ENCODE results near the gene FRZB.
A peak's percentile ranks its signal among the peaks of the same experiment; 100 is the strongest.

The FRZB gene

GRCh38 chr2:182810087-182810486, 56.4 kb downstream of the FRZB start:
- TF ChIP-seq, protein P1, sequence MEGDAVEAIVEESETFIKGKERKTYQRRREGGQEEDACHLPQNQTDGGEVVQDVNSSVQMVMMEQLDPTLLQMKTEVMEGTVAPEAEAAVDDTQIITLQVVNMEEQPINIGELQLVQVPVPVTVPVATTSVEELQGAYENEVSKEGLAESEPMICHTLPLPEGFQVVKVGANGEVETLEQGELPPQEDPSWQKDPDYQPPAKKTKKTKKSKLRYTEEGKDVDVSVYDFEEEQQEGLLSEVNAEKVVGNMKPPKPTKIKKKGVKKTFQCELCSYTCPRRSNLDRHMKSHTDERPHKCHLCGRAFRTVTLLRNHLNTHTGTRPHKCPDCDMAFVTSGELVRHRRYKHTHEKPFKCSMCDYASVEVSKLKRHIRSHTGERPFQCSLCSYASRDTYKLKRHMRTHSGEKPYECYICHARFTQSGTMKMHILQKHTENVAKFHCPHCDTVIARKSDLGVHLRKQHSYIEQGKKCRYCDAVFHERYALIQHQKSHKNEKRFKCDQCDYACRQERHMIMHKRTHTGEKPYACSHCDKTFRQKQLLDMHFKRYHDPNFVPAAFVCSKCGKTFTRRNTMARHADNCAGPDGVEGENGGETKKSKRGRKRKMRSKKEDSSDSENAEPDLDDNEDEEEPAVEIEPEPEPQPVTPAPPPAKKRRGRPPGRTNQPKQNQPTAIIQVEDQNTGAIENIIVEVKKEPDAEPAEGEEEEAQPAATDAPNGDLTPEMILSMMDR (IDR thresholded peaks at IDR 0.05; ENCODE audit: low read depth, low read length, missing control alignments) = no peak
- DNase-seq (ENCODE audit: low read depth) = no peak
- no peak overlapping the region for H3K4me3 ChIP-seq (ENCODE audit: low read depth, low read length)

GRCh38 chr2:182807319-182807718, 59.1 kb downstream of the FRZB start:
- H3K4me3 ChIP-seq (ENCODE audit: low read depth, low read length) = no peak overlapping the region
- TF ChIP-seq, protein P1 (IDR thresholded peaks at IDR 0.05; ENCODE audit: low read depth, low read length, missing control alignments) = no peak
- DNase-seq (ENCODE audit: low read depth) = no peak

DNA sequence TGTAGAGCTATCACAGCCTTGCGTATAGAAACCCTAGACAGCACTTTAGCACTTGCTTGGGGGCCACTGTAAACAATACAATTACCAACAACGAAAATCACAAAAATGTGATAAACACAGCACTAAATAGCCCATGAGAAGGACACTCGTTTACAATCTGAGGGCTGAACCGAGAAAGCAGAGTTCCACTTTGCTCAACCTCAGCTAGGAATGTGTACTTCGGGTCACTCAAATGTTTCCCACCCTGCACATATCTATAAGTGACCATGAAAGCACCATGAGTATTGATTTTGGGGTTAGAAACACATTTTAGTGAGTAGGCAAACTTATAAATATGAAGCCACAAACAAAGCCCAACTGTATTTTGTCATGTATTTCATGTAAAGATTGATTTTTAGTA, 62.3 kb downstream of the FRZB start:
- TF ChIP-seq, protein P1 (IDR thresholded peaks at IDR 0.05; ENCODE audit: low read depth, low read length, missing control alignments) = no peak
- no peak for DNase-seq (ENCODE audit: low read depth)
- H3K4me3 ChIP-seq (ENCODE audit: low read depth, low read length) = no peak overlapping the region

DNA sequence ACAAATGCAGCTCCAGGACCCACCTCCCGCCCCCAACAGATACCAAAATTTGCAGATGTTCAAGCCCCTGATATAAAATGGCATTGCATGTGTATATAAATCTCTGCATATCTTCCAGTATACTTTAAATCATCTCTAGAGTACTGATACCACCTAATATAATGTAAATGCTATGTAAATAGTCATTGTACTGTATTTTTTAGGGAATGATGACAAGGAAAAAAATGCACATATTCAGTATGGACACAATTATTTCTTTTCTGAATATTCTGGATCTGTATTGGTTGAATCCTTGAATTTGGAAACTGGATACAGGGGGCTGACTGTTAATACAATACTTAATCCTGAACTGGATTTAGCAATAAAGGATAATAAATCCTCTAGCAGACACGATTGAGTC, 67.7 kb downstream of the FRZB start:
- TF ChIP-seq, protein P1 (IDR thresholded peaks at IDR 0.05; ENCODE audit: low read depth, low read length, missing control alignments) = no peak
- H3K4me3 ChIP-seq (ENCODE audit: low read depth, low read length) = no peak overlapping the region
- DNase-seq (ENCODE audit: low read depth) = no peak

- no peak for DNase-seq (ENCODE audit: low read depth)
- no peak overlapping the region for H3K4me3 ChIP-seq (ENCODE audit: low read depth, low read length)
- TF ChIP-seq, protein P1 (IDR thresholded peaks at IDR 0.05; ENCODE audit: low read depth, low read length, missing control alignments) = no peak
These were observed 74.0 kb downstream of the FRZB start for GRCh38 chr2:182792441-182792840.

DNA sequence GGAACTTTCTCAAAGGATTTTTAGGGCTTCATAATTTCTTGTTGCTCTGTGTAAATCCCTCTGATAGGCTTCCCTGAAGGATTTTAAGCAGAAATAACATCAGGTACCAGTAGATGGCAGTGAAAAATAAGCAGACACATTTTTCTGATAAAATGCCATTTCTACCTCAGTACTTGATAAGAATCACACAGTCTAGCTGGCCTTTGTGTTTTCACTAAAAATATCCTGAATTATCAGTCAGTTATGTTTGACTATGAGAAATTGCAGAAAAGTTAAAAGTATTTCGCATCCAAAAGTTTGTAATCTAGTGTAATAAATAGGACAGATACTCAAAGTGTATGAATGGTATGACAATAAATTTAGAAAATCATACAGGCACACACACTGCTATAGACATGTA, 81.7 kb downstream of the FRZB start:
- no peak overlapping the region for H3K4me3 ChIP-seq (ENCODE audit: low read depth, low read length)
- DNase-seq (ENCODE audit: low read depth) = no peak
- TF ChIP-seq, protein P1 (IDR thresholded peaks at IDR 0.05; ENCODE audit: low read depth, low read length, missing control alignments) = peak; percentile 31

- TF ChIP-seq, protein P1 (IDR thresholded peaks at IDR 0.05; ENCODE audit: low read depth, low read length, missing control alignments) = no peak
- DNase-seq (ENCODE audit: low read depth) = no peak
- no peak overlapping the region for H3K4me3 ChIP-seq (ENCODE audit: low read depth, low read length)
These were observed 82.3 kb downstream of the FRZB start for GRCh38 chr2:182784058-182784706.
